ENCODE results near the gene STAT5B. TPM values are rescaled to one million over a fixed set of nuclear protein-coding genes. Genes with fewer than 3 reads are reported as not detected.

The STAT5B gene
- total and polyA plus RNA-seq, 2 of the 13 experiments (the other 11 are each of a cell fraction or from before 2014, with no cell fraction given) = 21.0 to 42.8 TPM

GRCh38 chr17:42185621-42185930 is 90.6 kb downstream of the STAT5B start:
- Histone ChIP-seq H3K27me3 (ENCODE audit: control insufficient read depth in 1 of 2, insufficient read depth in 2 of 2, low read length in 2 of 2) (peaks cover 0 to 21% of the 10 kb centered on the region in 2 experiments; a peak in 4 of 5 replicates), H3K4me1 (ENCODE audit: insufficient read depth, low read length) (peaks cover 41% of the 10 kb centered on the region), H3K27ac (ENCODE audit: extremely low read length, insufficient read depth, low read length) (no peak overlapping the region), H3K4me3 (replicated peaks in 1 of 3; ENCODE audit: insufficient read depth in 1 of 3, low read depth in 2 of 3, low read length in 3 of 3) (no peak overlapping the region), H3K4me2 (ENCODE audit: low read depth, low read length) (no peak overlapping the region), H4K20me1 (ENCODE audit: insufficient read depth, low read length) (no peaks in the 10 kb centered on the region; the same call in 1 of the 2 replicates), H3K9ac (ENCODE audit: insufficient read depth, low read depth, low read length) (no peak overlapping the region), H3K36me3 (replicated peaks in 1 of 2; ENCODE audit: control insufficient read depth in 1 of 2, insufficient read depth in 2 of 2, low read length in 2 of 2) (no peaks in the 10 kb centered on the region), H3K79me2 (ENCODE audit: insufficient read depth, low read length) (no peaks in the 10 kb centered on the region), H3K9me3 (ENCODE audit: low read length) (no peaks in the 10 kb centered on the region), H2AFZ (ENCODE audit: low read length) (no peak overlapping the region)
- in situ Hi-C loops (cut with HindIII; ENCODE audit: extremely low pct_ligation_motif_present, low pct_unique_long_range_greater_than_20kb) (no loop called here), intact Hi-C loops (cut with micrococcal nuclease; ENCODE audit: unreplicated experiment) (loop anchor here (10.0 kb wide), 1 partner anchor 59 kb away; no protein-coding TSS in a partner anchor)
- 67% methylated on average over 7 of the region's 7 CpGs for WGBS (ENCODE audit: low lambda C conversion rate)
- FAIRE-seq = no peak
- no peak for ATAC-seq
- no peak for DNase-seq (ENCODE audit: low spot score)
- CTCF ChIA-PET (ENCODE audit: low intra/inter-chr PET ratio, low total read pairs) = no interaction called here
- 0 out of 2 replicates have a peak, but pooled peaks have one; percentile 1 for TF ChIP-seq HIVEP1 (CRISPR knock-in tag; IDR thresholded peaks at IDR 0.05)
- 0 out of 2 replicates have a peak, but pooled peaks have one; percentile 12 for TF ChIP-seq ZFYVE20 (CRISPR knock-in tag; IDR thresholded peaks at IDR 0.05; ENCODE audit: borderline replicate concordance, low read depth)
- no peak for TF ChIP-seq ZNF605 (CRISPR knock-in tag; IDR thresholded peaks at IDR 0.05)
- BruUV-seq (replicated peaks) = no TSS peak
- POLR2A ChIA-PET = no interaction called here

- CTCF ChIA-PET (ENCODE audit: low intra/inter-chr PET ratio, low total read pairs) = no interaction called here
- Histone ChIP-seq H3K9me3 (ENCODE audit: low read length) (no peaks in the 10 kb centered on the region), H3K36me3 (replicated peaks in 1 of 2; ENCODE audit: control insufficient read depth in 1 of 2, insufficient read depth in 2 of 2, low read length in 2 of 2) (no peaks in the 10 kb centered on the region), H3K4me2 (ENCODE audit: low read depth, low read length) (peak within 1 kb of the TSS; percentile 91), H3K4me1 (ENCODE audit: insufficient read depth, low read length) (peaks cover 47% of the 10 kb centered on the region), H4K20me1 (ENCODE audit: insufficient read depth, low read length) (peaks cover under 1% of the 10 kb centered on the region), H3K4me3 (replicated peaks in 1 of 3; ENCODE audit: insufficient read depth in 1 of 3, low read depth in 2 of 3, low read length in 3 of 3) (peak within 1 kb of the TSS in 2 of 3 experiments; percentile 35 to 84; a peak in 3 of 6 replicates), H3K9ac (ENCODE audit: insufficient read depth, low read depth, low read length) (no peak within 1 kb of the TSS), H3K79me2 (ENCODE audit: insufficient read depth, low read length) (no peaks in the 10 kb centered on the region), H3K27ac (ENCODE audit: extremely low read length, insufficient read depth, low read length) (no peak within 1 kb of the TSS), H2AFZ (ENCODE audit: low read length) (no peak within 1 kb of the TSS), H3K27me3 (ENCODE audit: control insufficient read depth in 1 of 2, insufficient read depth in 2 of 2, low read length in 2 of 2) (peaks cover 0 to 21% of the 10 kb centered on the region in 2 experiments; a peak in 4 of 5 replicates)
- POLR2A ChIA-PET = interaction anchor here (1.6 to 2.4 kb wide), 4 partner anchors 9 to 64 kb away, joined by 9 to 30 read pairs (median 14); partner anchors contain the start of genes GHDC and KAT2A
- ATAC-seq (no peak), FAIRE-seq (no peak), DNase-seq (ENCODE audit: low spot score) (no peak)
- no TSS peak for BruUV-seq (replicated peaks)
- in situ Hi-C loops (cut with HindIII; ENCODE audit: extremely low pct_ligation_motif_present, low pct_unique_long_range_greater_than_20kb) = no loop called here
- no peak for TF ChIP-seq ZNF251 (CRISPR knock-in tag; IDR thresholded peaks at IDR 0.05)
- TF ChIP-seq HIVEP1 (CRISPR knock-in tag; IDR thresholded peaks at IDR 0.05) = 0 out of 2 replicates have a peak, but pooled peaks have one; percentile 18
- TF ChIP-seq ZNF703 (CRISPR knock-in tag; IDR thresholded peaks at IDR 0.05; ENCODE audit: borderline replicate concordance) = 0 out of 2 replicates have a peak, but pooled peaks have one; percentile 19
- TF ChIP-seq EHMT2 (IDR thresholded peaks at IDR 0.05; ENCODE audit: borderline replicate concordance, low read depth, low read length) = no peak
- 0 out of 2 replicates have a peak, but pooled peaks have one; percentile 8 for TF ChIP-seq ZC3H13 (CRISPR knock-in tag; IDR thresholded peaks at IDR 0.05)
- TF ChIP-seq THAP7 (CRISPR knock-in tag; IDR thresholded peaks at IDR 0.05) = 0 out of 2 replicates have a peak, but pooled peaks have one; percentile 10
- TF ChIP-seq ZFYVE20 (CRISPR knock-in tag; IDR thresholded peaks at IDR 0.05; ENCODE audit: borderline replicate concordance, low read depth) = 0 out of 2 replicates have a peak, but pooled peaks have one; percentile 27
- TF ChIP-seq ZNF589 (CRISPR knock-in tag; conservative IDR thresholded peaks at IDR 0.05) = 0 out of 2 replicates have a peak, but pooled peaks have one; percentile 16
- intact Hi-C loops (cut with micrococcal nuclease; ENCODE audit: unreplicated experiment) = loop anchor here (10.0 kb wide), 1 partner anchor 60 kb away; no protein-coding TSS in a partner anchor
- 45% methylated on average over 6 of the region's 11 CpGs for WGBS (ENCODE audit: low lambda C conversion rate)
These were observed 91.2 kb downstream of the STAT5B start, which contains the start of gene HCRT for GRCh38 chr17:42184713-42185620. TSS of gene HCRT (minus strand) at chr17:42185452. CDS start at chr17:42185365, 87 bp downstream.
